Right atrium auricular region (tissue), 2 donors: Measurements from ENCODE around the gene SMNDC1. TPM values are rescaled to one million over a fixed set of nuclear protein-coding genes. Genes with fewer than 3 reads are reported as not detected.

Source experiments
- DNase-seq: peaks from one replicate; pipeline ENCODE4 v3.0.0-alpha.2; 2019; ENCODE audit warnings: low spot score
- H3K27ac ChIP-seq, 2 donors: fragments of 200-600 bp; sonication (generic); 1 replicate in 1 of 2; 2 replicates in 1 of 2; pipeline ENCODE4 v1.5.1; 2016 to 2019
- H3K27me3 ChIP-seq, 2 donors: fragments of 200-600 bp; sonication (generic); one replicate each; pipeline versions ENCODE4 v1.5.1 to v1.6.0; 2017 to 2019
- H3K36me3 ChIP-seq: fragments of 200-600 bp; sonication (generic); one replicate; pipeline ENCODE4 v1.5.1; 2016
- H3K4me1 ChIP-seq, 2 donors: fragments of 200-600 bp; sonication (generic); one replicate each; pipeline versions ENCODE4 v1.5.1 to v1.6.0; 2017 to 2019
- H3K4me3 ChIP-seq, 2 donors: fragments of 200-600 bp; sonication (generic); 1 replicate in 1 of 2; 2 replicates in 1 of 2; pipeline ENCODE4 v1.5.1; 2017 to 2019; ENCODE audit warnings: mild to moderate bottlenecking in 1 of 2, moderate library complexity in 1 of 2
- H3K9me3 ChIP-seq, 2 donors: fragments of 200-600 bp; sonication (generic); one replicate each; pipeline ENCODE4 v1.5.1; 2019
- CTCF ChIP-seq, 2 donors: fragments of 200-600 bp; sonication (generic); IDR thresholded peaks; one replicate each; pipeline ENCODE4 v1.5.1; 2019; ENCODE audit warnings: antibody characterized with exemption in 2 of 2
- total RNA-seq, 2 donors: library from RNA; depleted of rRNA; stranded (reverse); fragments of >200 nt; gene quantifications; one replicate each; pipeline ENCODE4 v1.1.0, GENCODE V29; 2016

SMNDC1 gene
- total RNA-seq, 2 donors from 2014 or later = 5.0 to 5.9 TPM

- no peak for DNase-seq
- Histone ChIP-seq H3K4me3 (no peak overlapping the region), H3K4me1 (peaks cover 0 to 44% of the 10 kb centered on the region in 2 donors), H3K9me3 (no peaks in the 10 kb centered on the region), H3K27ac (peak overlapping the region; percentile 5 to 27), H3K36me3 (peaks cover 3% of the 10 kb centered on the region), H3K27me3 (no peaks in the 10 kb centered on the region)
- TF ChIP-seq CTCF (IDR thresholded peaks at IDR 0.05) = no peak
These were observed 25.9 kb downstream of the SMNDC1 start for GRCh38 chr10:110278562-110279406.

- Histone ChIP-seq H3K27me3 (no peaks in the 10 kb centered on the region), H3K27ac (peak overlapping the region in 1 of 2 donors; percentile 18), H3K36me3 (peaks cover 3% of the 10 kb centered on the region), H3K4me3 (no peak overlapping the region), H3K4me1 (peaks cover 0 to 54% of the 10 kb centered on the region in 2 donors), H3K9me3 (no peaks in the 10 kb centered on the region)
- DNase-seq = no peak
- no peak for TF ChIP-seq CTCF (IDR thresholded peaks at IDR 0.05)
These were observed 27.1 kb downstream of the SMNDC1 start for GRCh38 chr10:110277591-110277990.

- H3K4me3 ChIP-seq = no peak overlapping the region
- H3K27ac ChIP-seq = peak overlapping the region in 1 of 2 donors; percentile 89
- peaks cover 3% of the 10 kb centered on the region for H3K36me3 ChIP-seq
- H3K4me1 ChIP-seq = peaks cover 0 to 58% of the 10 kb centered on the region in 2 donors
- no peaks in the 10 kb centered on the region for H3K27me3 ChIP-seq
- no peaks in the 10 kb centered on the region for H3K9me3 ChIP-seq
- TF ChIP-seq CTCF (IDR thresholded peaks at IDR 0.05) = no peak
- DNase-seq = no peak
These were observed 28.1 kb downstream of the SMNDC1 start for GRCh38 chr10:110276603-110277002.

GRCh38 chr10:110275128-110275729, 29.5 kb downstream of the SMNDC1 start:
- H3K4me3 ChIP-seq = no peak overlapping the region
- no peaks in the 10 kb centered on the region for H3K27me3 ChIP-seq
- H3K36me3 ChIP-seq = peaks cover 3% of the 10 kb centered on the region
- DNase-seq = no peak
- no peaks in the 10 kb centered on the region for H3K9me3 ChIP-seq
- no peak for TF ChIP-seq CTCF (IDR thresholded peaks at IDR 0.05)
- H3K4me1 ChIP-seq = peaks cover 0 to 71% of the 10 kb centered on the region in 2 donors
- peak overlapping the region; percentile 84 to 89 for H3K27ac ChIP-seq

- Histone ChIP-seq H3K4me1 (peaks cover 0 to 74% of the 10 kb centered on the region in 2 donors), H3K27ac (peak overlapping the region; percentile 84 to 89), H3K27me3 (no peaks in the 10 kb centered on the region), H3K9me3 (no peaks in the 10 kb centered on the region), H3K4me3 (no peak overlapping the region), H3K36me3 (no peaks in the 10 kb centered on the region)
- DNase-seq = no peak
- no peak for TF ChIP-seq CTCF (IDR thresholded peaks at IDR 0.05)
These were observed 30.1 kb downstream of the SMNDC1 start for GRCh38 chr10:110274647-110275046.
